Measurements from ENCODE around the gene ARFGAP1.
"Not testable (repeated sequence)": the region's sequence is repeated elsewhere in the genome, so short reads cannot be mapped to it uniquely, and the experiment has no call there.

Gene ARFGAP1

GRCh38 chr20:63330940-63331339 is 58.3 kb downstream of the ARFGAP1 start:
- DNase-seq (ENCODE audit: extremely low spot score), result no peak
- TF ChIP-seq BHLHE40 (IDR thresholded peaks at IDR 0.05; ENCODE audit: borderline replicate concordance), result no peak
- no peak for TF ChIP-seq HDGF (IDR thresholded peaks at IDR 0.05; ENCODE audit: borderline replicate concordance)
- TF ChIP-seq ARNT (IDR thresholded peaks at IDR 0.05), result no peak
- TF ChIP-seq TARDBP (IDR thresholded peaks at IDR 0.05), result no peak
- TF ChIP-seq ELF4 (IDR thresholded peaks at IDR 0.05), result no peak
- TF ChIP-seq FOXK2 (IDR thresholded peaks at IDR 0.05), result no peak
- TF ChIP-seq ZNF384 (IDR thresholded peaks at IDR 0.05), result no peak
- no peak for TF ChIP-seq SP1 (IDR thresholded peaks at IDR 0.05)
- TF ChIP-seq FOXM1 (IDR thresholded peaks at IDR 0.05; ENCODE audit: borderline replicate concordance), result no peak
- TF ChIP-seq LEF1 (IDR thresholded peaks at IDR 0.05; ENCODE audit: borderline replicate concordance), result no peak
- no peak for TF ChIP-seq NFRKB (IDR thresholded peaks at IDR 0.05)
- TF ChIP-seq PKNOX1 (IDR thresholded peaks at IDR 0.05), result no peak
- TF ChIP-seq L3MBTL2 (conservative IDR thresholded peaks at IDR 0.05), result no peak
- TF ChIP-seq FOXA1 (IDR thresholded peaks at IDR 0.05), result no peak
- no peak for TF ChIP-seq SUZ12 (IDR thresholded peaks at IDR 0.05)
- no peak for TF ChIP-seq CTBP1 (IDR thresholded peaks at IDR 0.05; ENCODE audit: borderline replicate concordance)
- CTCF ChIA-PET, result no interaction called here
- POLR2A ChIA-PET, result no interaction called here

GRCh38 chr20:63331741-63332400 is 59.3 kb downstream of the ARFGAP1 start:
- POLR2A ChIA-PET, result no interaction called here
- TF ChIP-seq ELF4 (IDR thresholded peaks at IDR 0.05) (no peak), L3MBTL2 (conservative IDR thresholded peaks at IDR 0.05) (peak; percentile 43)
- CTCF ChIA-PET, result no interaction called here

GRCh38 chr20:63332488-63333240 is 60.1 kb downstream of the ARFGAP1 start:
- ChIA-PET POLR2A (no interaction called here), CTCF (no interaction called here)
- no peak for DNase-seq (ENCODE audit: extremely low spot score)
- TF ChIP-seq FOXK2 (IDR thresholded peaks at IDR 0.05) (no peak), BHLHE40 (IDR thresholded peaks at IDR 0.05; ENCODE audit: borderline replicate concordance) (no peak), SP1 (IDR thresholded peaks at IDR 0.05) (no peak), ZNF384 (IDR thresholded peaks at IDR 0.05) (no peak), HDGF (IDR thresholded peaks at IDR 0.05; ENCODE audit: borderline replicate concordance) (no peak), CTBP1 (IDR thresholded peaks at IDR 0.05; ENCODE audit: borderline replicate concordance) (no peak), L3MBTL2 (conservative IDR thresholded peaks at IDR 0.05) (no peak), LEF1 (IDR thresholded peaks at IDR 0.05; ENCODE audit: borderline replicate concordance) (no peak), SUZ12 (IDR thresholded peaks at IDR 0.05) (no peak)

More at GRCh38 chr20:63331741-63332400, 59.3 kb downstream of the ARFGAP1 start:
- no peak for DNase-seq (ENCODE audit: extremely low spot score)

GRCh38 chr20:63333241-63333836 is 60.7 kb downstream of the ARFGAP1 start:
- DNase-seq (ENCODE audit: extremely low spot score), result no peak
- TF ChIP-seq NFRKB (IDR thresholded peaks at IDR 0.05), result no peak
- no peak for TF ChIP-seq ELF4 (IDR thresholded peaks at IDR 0.05)
- no peak for TF ChIP-seq ARNT (IDR thresholded peaks at IDR 0.05)
- TF ChIP-seq LEF1 (IDR thresholded peaks at IDR 0.05; ENCODE audit: borderline replicate concordance), result no peak
- TF ChIP-seq SP1 (IDR thresholded peaks at IDR 0.05), result no peak
- no peak for TF ChIP-seq PKNOX1 (IDR thresholded peaks at IDR 0.05)
- no peak for TF ChIP-seq ZNF384 (IDR thresholded peaks at IDR 0.05)
- ChIA-PET CTCF (interaction anchor here (0.6 kb wide), 1 partner anchor 47 kb away, joined by 3 read pairs; no protein-coding TSS in a partner anchor), POLR2A (no interaction called here)

GRCh38 chr20:63334356-63334755 is 61.7 kb downstream of the ARFGAP1 start:
- no peak for DNase-seq (ENCODE audit: extremely low spot score)
- CTCF ChIA-PET, result no interaction called here
- POLR2A ChIA-PET, result no interaction called here
- TF ChIP-seq SP1 (IDR thresholded peaks at IDR 0.05) (no peak), ELF4 (IDR thresholded peaks at IDR 0.05) (no peak), L3MBTL2 (conservative IDR thresholded peaks at IDR 0.05) (no peak), CTBP1 (IDR thresholded peaks at IDR 0.05; ENCODE audit: borderline replicate concordance) (no peak), NFRKB (IDR thresholded peaks at IDR 0.05) (no peak), FOXM1 (IDR thresholded peaks at IDR 0.05; ENCODE audit: borderline replicate concordance) (no peak), SUZ12 (IDR thresholded peaks at IDR 0.05) (no peak), FOXK2 (IDR thresholded peaks at IDR 0.05) (no peak), FOXA1 (IDR thresholded peaks at IDR 0.05) (no peak), HDGF (IDR thresholded peaks at IDR 0.05; ENCODE audit: borderline replicate concordance) (no peak), ZNF384 (IDR thresholded peaks at IDR 0.05) (no peak), LEF1 (IDR thresholded peaks at IDR 0.05; ENCODE audit: borderline replicate concordance) (no peak), ARNT (IDR thresholded peaks at IDR 0.05) (no peak), TARDBP (IDR thresholded peaks at IDR 0.05) (no peak), PKNOX1 (IDR thresholded peaks at IDR 0.05) (no peak), BHLHE40 (IDR thresholded peaks at IDR 0.05; ENCODE audit: borderline replicate concordance) (no peak)

GRCh38 chr20:63335060-63335459 is 62.4 kb downstream of the ARFGAP1 start:
- DNase-seq (ENCODE audit: extremely low spot score); POLR2A ChIA-PET; CTCF ChIA-PET: not testable (repeated sequence)
